HL-60/S4 (cell line): ENCODE data around the gene MAP4K1.
"Not testable (repeated sequence)": the region's sequence is repeated elsewhere in the genome, so short reads cannot be mapped to it uniquely, and the experiment has no call there.

Experiments
- in situ Hi-C: fragments of 300-500 bp; cut with MboI; formaldehyde crosslinking; loops from 2 replicates; pipeline ENCODE4 v1.14.3; 2022; ENCODE audit warnings: low sequenced_read_pairs

The MAP4K1 gene

GRCh38 chr19:38580080-38580479, 37.7 kb downstream of the MAP4K1 start:
- in situ Hi-C loops, result no loop called here

GRCh38 chr19:38579304-38579703, 38.4 kb downstream of the MAP4K1 start:
- in situ Hi-C loops, result not testable (repeated sequence)

- in situ Hi-C loops, result no loop called here
Observed at GRCh38 chr19:38577826-38578225, 39.9 kb downstream of the MAP4K1 start.

GRCh38 chr19:38571682-38572081, 46.1 kb downstream of the MAP4K1 start:
- in situ Hi-C loops, result no loop called here

- in situ Hi-C loops, result no loop called here
Observed at GRCh38 chr19:38569368-38569983, 48.3 kb downstream of the MAP4K1 start.

- in situ Hi-C loops, result no loop called here
Observed at GRCh38 chr19:38565691-38566105, 52.1 kb downstream of the MAP4K1 start.

GRCh38 chr19:38564981-38565690, 52.6 kb downstream of the MAP4K1 start:
- in situ Hi-C loops, result no loop called here

GRCh38 chr19:38563475-38563874, 54.3 kb downstream of the MAP4K1 start:
- in situ Hi-C loops, result no loop called here

GRCh38 chr19:38562096-38562495, 55.7 kb downstream of the MAP4K1 start:
- in situ Hi-C loops, result no loop called here

- in situ Hi-C loops, result no loop called here
Observed at GRCh38 chr19:38561658-38562057, 56.1 kb downstream of the MAP4K1 start.

GRCh38 chr19:38561053-38561606, 56.6 kb downstream of the MAP4K1 start:
- in situ Hi-C loops, result no loop called here

GRCh38 chr19:38559428-38560401, 58.0 kb downstream of the MAP4K1 start:
- in situ Hi-C loops, result no loop called here

- in situ Hi-C loops, result not testable (repeated sequence)
Observed at GRCh38 chr19:38558933-38559332, 58.8 kb downstream of the MAP4K1 start.

- in situ Hi-C loops, result no loop called here
Observed at GRCh38 chr19:38557205-38557799, 60.5 kb downstream of the MAP4K1 start.

- in situ Hi-C loops, result no loop called here
Observed at GRCh38 chr19:38556521-38557174, 61.1 kb downstream of the MAP4K1 start.

GRCh38 chr19:38555200-38555599, 62.6 kb downstream of the MAP4K1 start:
- in situ Hi-C loops, result no loop called here

GRCh38 chr19:38554676-38555141, 63.0 kb downstream of the MAP4K1 start:
- in situ Hi-C loops, result no loop called here

GRCh38 chr19:38553239-38553638, 64.5 kb downstream of the MAP4K1 start:
- in situ Hi-C loops, result not testable (repeated sequence)

GRCh38 chr19:38551450-38551813, 66.3 kb downstream of the MAP4K1 start:
- in situ Hi-C loops, result no loop called here

- in situ Hi-C loops, result no loop called here
Observed at GRCh38 chr19:38550376-38550775, 67.4 kb downstream of the MAP4K1 start.
